GDM1 (cell line): ENCODE results near the gene TSSK6.
A peak's percentile ranks its signal among the peaks of the same experiment; 100 is the strongest.

ENCODE experiments used
- DNase-seq: peaks from one replicate; lab custom pipeline; 2025; lab: John Stamatoyannopoulos, UW

The TSSK6 gene

DNA sequence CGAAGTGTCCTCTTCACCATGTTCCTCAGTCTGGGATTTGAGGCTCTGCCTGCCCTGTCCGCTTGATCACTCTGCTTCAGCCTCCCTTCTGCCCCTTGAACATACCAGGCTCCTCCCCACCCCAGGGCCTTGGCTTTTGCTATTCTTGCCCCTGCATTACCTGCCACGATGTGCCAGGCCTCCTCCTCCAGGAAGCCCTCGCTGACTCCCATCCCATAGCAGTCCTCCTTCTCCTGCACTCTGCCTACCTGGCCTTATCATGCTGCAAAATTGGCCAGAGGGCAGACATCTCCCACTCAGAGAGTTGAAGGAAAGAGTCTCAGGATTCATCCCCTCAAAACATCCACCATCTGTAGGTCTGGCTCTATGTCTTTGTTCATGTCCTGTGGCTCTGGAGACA, 15.5 kb upstream of the TSSK6 start:
- no peak for DNase-seq

GRCh38 chr19:19530423-19530804, 15.1 kb upstream of the TSSK6 start:
- no peak for DNase-seq

DNA sequence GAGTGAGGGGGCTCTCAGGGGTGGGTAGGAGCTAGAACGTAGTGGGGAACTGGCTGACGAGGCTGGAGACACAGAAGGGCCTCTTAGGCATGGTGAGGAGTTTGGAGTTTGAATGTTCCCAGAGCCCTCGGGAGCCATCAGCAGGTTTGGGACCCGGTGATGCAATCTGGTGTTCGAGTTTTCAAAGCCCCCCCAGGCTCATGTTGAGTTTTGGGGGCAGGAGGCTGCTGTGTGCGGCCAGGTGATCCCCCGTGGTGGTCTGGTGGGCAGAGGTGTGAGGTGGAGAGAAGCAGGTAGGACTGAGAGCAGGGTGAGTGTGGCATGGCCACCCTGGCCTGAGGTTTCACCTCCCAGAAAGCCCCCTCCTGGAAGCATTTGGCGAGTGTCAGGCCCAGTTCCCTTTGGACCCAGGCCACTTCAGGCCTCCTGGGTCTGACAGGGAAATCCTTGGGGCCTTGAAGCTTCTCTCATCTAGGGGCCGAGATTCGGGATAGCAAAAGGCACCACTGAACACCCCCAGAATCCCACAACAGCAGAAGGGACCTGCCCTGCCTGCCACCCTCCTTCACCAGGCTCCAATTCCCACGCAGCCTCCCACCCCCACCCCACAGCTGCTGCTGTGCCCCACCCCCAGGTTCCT, 14.6 kb upstream of the TSSK6 start:
- DNase-seq: no peak

- no peak for DNase-seq
Measured at GRCh38 chr19:19528721-19529490, 13.6 kb upstream of the TSSK6 start, which contains the start of gene YJEFN3. Gene YJEFN3 (plus strand): TSS chr19:19528911. CDS start chr19:19528933, 22 bp downstream.

DNA sequence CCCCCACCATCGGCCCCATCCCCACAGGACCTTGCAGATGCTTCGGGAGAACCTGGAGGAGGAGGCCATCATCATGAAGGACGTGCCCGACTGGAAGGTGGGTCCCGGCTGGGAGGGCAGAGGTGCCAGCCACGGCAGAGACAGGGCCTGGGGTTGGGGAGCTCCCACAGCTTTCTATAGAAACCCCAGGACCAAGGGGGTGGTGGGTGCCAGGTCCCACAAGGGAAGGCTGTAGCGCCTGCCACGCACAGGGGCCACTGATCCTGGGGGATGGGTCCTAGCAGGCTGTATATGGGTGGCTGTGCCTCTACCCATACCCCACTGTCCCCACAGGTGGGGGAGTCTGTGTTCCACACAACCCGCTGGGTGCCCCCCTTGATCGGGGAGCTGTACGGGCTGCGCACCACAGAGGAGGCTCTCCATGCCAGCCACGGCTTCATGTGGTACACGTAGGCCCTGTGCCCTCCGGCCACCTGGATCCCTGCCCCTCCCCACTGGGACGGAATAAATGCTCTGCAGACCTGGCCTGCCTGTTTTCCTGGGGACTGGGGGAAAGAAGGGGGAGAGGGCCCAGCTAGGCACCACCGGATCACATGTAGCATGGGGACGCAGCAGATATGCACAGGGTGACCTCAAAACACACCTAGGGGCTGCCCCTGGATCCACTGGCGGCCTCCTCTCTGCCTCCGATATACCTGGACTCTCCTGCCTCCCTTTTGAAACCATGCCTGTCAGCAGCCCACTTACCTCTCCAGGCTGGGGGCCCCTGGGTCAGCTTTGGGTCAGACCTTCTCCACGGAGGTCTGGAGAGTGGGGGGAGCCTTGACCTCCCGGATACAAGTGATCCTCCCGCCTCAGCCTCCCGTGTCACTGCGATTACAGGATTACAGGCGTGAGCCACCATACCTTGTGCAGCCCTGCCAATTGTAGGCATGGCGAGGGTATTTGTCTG, 12.6 kb upstream of the TSSK6 start:
- DNase-seq: no peak

- DNase-seq: no peak
Measured at GRCh38 chr19:19527371-19527656, 12.0 kb upstream of the TSSK6 start.

DNA sequence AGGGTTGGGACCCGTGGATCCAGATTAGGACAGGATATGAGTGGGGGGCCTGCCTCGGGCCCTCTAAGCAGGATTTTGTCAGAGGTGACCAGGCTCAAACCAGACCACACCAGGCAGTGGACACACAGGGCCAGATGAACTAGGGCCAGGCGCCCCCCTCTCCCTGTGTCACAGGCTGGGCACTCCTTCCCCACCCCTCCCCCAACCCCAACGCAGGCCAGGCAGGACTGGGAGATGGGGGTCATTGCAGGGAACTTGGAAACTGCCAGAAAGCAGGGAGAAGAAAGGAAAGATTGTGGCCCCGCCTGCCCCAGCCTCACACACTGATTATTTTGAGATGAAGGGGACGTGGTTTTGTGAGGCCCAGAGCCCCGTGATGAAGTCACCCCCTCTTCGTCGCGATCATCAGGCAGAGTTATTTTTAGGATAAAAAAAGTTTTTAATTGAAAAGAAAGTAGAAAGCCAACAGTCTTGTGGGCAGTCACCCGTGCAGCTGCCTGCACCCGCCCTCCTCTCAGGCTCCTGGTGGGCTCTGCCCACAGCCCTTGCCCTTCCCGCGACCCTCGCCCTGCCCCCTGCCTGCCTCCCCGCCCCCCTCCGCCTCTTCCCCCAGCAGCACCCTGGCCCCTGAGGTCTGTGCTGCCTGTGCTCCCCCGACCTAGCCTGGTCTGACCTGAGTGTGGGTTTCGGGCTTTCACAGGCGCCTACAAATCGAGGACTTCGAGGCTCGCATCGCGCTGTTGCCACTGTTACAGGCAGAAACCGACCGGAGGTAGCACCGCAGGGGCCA, 11.4 kb upstream of the TSSK6 start:
- DNase-seq: no peak

- no peak for DNase-seq
Measured at GRCh38 chr19:19525611-19526380, 10.4 kb upstream of the TSSK6 start.

- DNase-seq: no peak
Measured at GRCh38 chr19:19524053-19524452, 8.7 kb upstream of the TSSK6 start.

GRCh38 chr19:19523177-19523576, 7.8 kb upstream of the TSSK6 start:
- DNase-seq: no peak

- DNase-seq: no peak
Measured at GRCh38 chr19:19520989-19521388, 5.6 kb upstream of the TSSK6 start.

- no peak for DNase-seq
Measured at GRCh38 chr19:19517235-19517619, 1.9 kb upstream of the TSSK6 start.

DNA sequence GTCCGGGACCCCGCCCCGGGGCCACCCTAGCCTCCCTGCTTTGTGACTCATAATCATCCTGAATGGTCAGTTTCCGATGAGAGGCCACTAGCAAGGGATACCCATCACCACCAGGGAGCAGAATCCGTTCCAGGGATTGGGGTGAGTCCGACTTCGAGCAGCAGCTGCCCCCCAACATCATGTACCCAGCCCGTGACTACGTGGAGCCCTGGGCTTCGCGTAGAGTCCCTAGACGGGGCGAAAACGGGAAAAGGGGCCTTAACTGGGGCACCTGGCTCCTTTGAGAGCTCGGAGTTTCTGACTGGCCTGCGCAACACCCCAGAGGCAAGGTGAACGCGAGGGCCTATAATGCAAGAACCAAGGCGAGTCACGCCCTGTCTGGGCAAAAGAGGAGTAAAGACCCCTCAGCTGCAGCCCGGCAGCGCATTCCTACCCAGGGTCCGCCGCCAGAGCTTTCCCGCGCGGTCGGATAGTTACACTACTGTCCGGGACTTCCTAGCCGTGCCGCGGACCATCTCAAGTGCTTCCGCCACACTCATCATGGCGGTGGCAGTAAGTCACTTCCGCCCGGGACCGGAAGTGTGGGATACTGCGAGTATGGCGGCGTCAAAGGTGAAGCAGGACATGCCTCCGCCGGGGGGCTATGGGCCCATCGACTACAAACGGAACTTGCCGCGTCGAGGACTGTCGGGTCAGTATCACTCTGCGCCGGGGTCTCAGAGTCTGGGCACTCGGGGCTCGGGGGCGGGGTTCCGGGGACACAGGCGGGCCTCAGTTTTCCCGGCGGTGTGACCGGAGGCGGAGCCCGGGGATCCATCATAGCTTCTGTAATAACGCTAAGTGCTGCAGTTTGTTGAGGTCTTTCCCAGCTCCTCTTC, 533 bp upstream of the TSSK6 start, which contains the start of gene NDUFA13:
TSS of gene NDUFA13 (plus strand) at position 584 of the 878 bp plus-strand sequence. CDS start at position 598, 14 bp downstream.
- peak; percentile 84 for DNase-seq

DNA sequence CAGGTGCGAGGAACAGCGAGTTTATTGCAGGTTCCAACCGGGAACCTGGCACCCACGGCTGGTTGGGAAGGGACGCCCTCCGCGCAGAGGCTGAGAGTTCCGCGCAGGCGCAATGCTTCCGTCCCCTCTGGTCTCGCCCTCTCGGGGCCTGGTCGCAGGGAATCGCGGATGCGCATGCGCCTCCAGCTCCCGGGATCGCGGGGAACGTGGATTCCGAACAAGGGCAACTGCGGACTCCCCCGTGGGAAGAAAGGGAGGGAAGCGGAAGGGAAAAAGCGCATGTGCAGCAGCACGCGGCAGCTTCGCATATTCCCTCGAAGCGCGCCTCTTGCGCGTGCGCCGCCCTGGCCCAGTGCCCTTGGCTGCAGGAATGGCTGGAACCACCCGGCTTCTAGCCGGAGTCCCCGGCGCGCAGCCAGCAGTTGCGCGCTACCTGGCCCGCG, 1.1 kb downstream of the TSSK6 start:
- DNase-seq: no peak

DNA sequence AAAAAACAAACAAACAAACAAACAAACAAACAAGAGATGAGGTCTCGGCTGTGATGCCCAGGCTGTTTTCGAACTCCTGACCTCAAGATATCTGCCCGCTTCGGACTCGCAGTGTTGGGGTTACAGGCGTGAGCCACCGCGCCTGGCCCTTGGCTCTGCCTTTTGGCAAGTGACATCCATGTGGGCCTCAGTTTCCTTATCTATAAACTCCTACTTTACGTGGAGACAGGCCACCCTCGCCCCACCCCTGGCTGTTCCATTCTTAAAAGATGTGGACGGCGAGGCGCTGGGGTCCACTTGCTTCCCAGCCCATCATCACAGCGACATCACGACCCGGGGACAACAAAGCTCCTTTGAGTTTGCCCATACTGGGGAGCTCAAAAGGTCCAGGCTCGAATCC, 1.7 kb downstream of the TSSK6 start:
- DNase-seq: no peak

DNA sequence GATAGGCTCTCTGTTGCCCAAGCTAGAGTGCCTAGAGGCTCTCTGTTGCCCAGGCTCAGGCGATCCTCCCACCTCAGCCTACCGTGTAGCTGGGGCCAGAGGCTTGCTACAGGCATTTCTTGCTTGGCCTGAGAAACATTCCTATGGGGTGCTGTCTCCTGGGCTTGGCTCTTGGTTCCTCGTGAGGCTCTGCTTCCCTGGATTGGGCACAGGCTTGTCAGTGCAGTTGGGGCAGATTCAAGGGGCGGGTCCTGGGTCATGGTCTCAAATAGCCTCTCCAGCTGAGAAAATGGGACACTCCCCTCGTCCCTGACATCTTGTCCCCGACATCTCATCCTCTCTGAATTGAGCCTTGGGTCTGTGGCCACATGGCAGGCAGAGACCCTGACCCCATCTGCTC, 4.9 kb downstream of the TSSK6 start:
- DNase-seq: no peak

GRCh38 chr19:19508217-19508616, 7.1 kb downstream of the TSSK6 start:
- DNase-seq: no peak

GRCh38 chr19:19507354-19507753, 8.0 kb downstream of the TSSK6 start:
- no peak for DNase-seq

- no peak for DNase-seq
Measured at GRCh38 chr19:19506592-19506991, 8.8 kb downstream of the TSSK6 start.
